Stimulated activated naive B cell treated with anti-CD40 and anti-IgM and Interleukin-4, amounts not matched to agents 10 μg/mL and 1 μg/mL and 100 μg/mL, for 72 hours (primary cell): ENCODE results near the gene IFIT3.
"Not testable (repeated sequence)": the region's sequence is repeated elsewhere in the genome, so short reads cannot be mapped to it uniquely, and the experiment has no call there.

Experiments
- ATAC-seq, 2 donors: fragments of 150-1000 bp; cut with Tn5 transposase; replicated peaks; 2 replicates each; pipeline ENCODE4 v1.10.0; 2021; ENCODE audit warnings: moderate library complexity in 1 of 2
- DNase-seq: peaks from one replicate; pipeline ENCODE4 v3.0.0; 2021
- H3K27ac Mint-ChIP-seq: one replicate; pipeline ENCODE4 v1.8.0; 2022; ENCODE audit warnings: mild to moderate bottlenecking, mixed read lengths
- H3K27me3 Mint-ChIP-seq, 2 donors: one replicate each; pipeline ENCODE4 v1.8.0; 2022; ENCODE audit warnings: mixed read lengths in 2 of 2
- H3K36me3 Mint-ChIP-seq, 2 donors: one replicate each; pipeline ENCODE4 v1.8.0; 2022; ENCODE audit warnings: mixed read lengths in 2 of 2, mild to moderate bottlenecking in 1 of 2
- H3K4me1 Mint-ChIP-seq, 2 donors: one replicate each; pipeline ENCODE4 v1.8.0; 2022; ENCODE audit warnings: mixed read lengths in 2 of 2, mild to moderate bottlenecking in 1 of 2
- H3K4me3 Mint-ChIP-seq, 2 donors: one replicate each; pipeline ENCODE4 v1.8.0; 2022; ENCODE audit warnings: mild to moderate bottlenecking in 2 of 2, mixed read lengths in 2 of 2, moderate library complexity in 1 of 2
- H3K9me3 Mint-ChIP-seq, 2 donors: one replicate each; pipeline ENCODE4 v1.8.0; 2022; ENCODE audit warnings: mixed read lengths in 2 of 2, mild to moderate bottlenecking in 1 of 2

IFIT3 gene

GRCh38 chr10:89308736-89309135 lies 19.1 kb upstream of the IFIT3 start:
- Mint-ChIP-seq H3K36me3 (peaks cover 10 to 28% of the 10 kb centered on the region in 2 donors), H3K27me3 (no peaks in the 10 kb centered on the region), H3K4me3 (no peak overlapping the region), H3K27ac (no peak overlapping the region), H3K4me1 (peaks cover 7 to 16% of the 10 kb centered on the region in 2 donors), H3K9me3 (no peaks in the 10 kb centered on the region)
- DNase-seq (no peak), ATAC-seq (no peak)

GRCh38 chr10:89309156-89310055 lies 18.4 kb upstream of the IFIT3 start:
- ATAC-seq (no peak), DNase-seq (no peak)
- H3K9me3 Mint-ChIP-seq, result no peaks in the 10 kb centered on the region
- H3K4me1 Mint-ChIP-seq, result peaks cover 4 to 9% of the 10 kb centered on the region in 2 donors
- no peaks in the 10 kb centered on the region for H3K27me3 Mint-ChIP-seq
- H3K4me3 Mint-ChIP-seq, result no peak overlapping the region
- no peak overlapping the region for H3K27ac Mint-ChIP-seq
- H3K36me3 Mint-ChIP-seq, result peaks cover 10 to 28% of the 10 kb centered on the region in 2 donors

GRCh38 chr10:89310056-89310893 lies 17.5 kb upstream of the IFIT3 start:
- Mint-ChIP-seq H3K27me3 (no peaks in the 10 kb centered on the region), H3K4me3 (no peak overlapping the region), H3K9me3 (no peaks in the 10 kb centered on the region), H3K4me1 (peaks cover 4 to 5% of the 10 kb centered on the region in 2 donors), H3K27ac (no peak overlapping the region), H3K36me3 (peaks cover 10 to 28% of the 10 kb centered on the region in 2 donors)
- ATAC-seq (peak in 1 of 2 donors; percentile 68), DNase-seq (no peak)

GRCh38 chr10:89312973-89313372 lies 14.8 kb upstream of the IFIT3 start:
- peaks cover 1 to 14% of the 10 kb centered on the region in 2 donors for H3K36me3 Mint-ChIP-seq
- no peak for ATAC-seq
- no peaks in the 10 kb centered on the region for H3K27me3 Mint-ChIP-seq
- no peak for DNase-seq
- peaks cover 0 to 5% of the 10 kb centered on the region in 2 donors for H3K9me3 Mint-ChIP-seq
- no peak overlapping the region for H3K4me3 Mint-ChIP-seq
- H3K4me1 Mint-ChIP-seq, result peaks cover 4 to 5% of the 10 kb centered on the region in 2 donors
- no peak overlapping the region for H3K27ac Mint-ChIP-seq

DNA sequence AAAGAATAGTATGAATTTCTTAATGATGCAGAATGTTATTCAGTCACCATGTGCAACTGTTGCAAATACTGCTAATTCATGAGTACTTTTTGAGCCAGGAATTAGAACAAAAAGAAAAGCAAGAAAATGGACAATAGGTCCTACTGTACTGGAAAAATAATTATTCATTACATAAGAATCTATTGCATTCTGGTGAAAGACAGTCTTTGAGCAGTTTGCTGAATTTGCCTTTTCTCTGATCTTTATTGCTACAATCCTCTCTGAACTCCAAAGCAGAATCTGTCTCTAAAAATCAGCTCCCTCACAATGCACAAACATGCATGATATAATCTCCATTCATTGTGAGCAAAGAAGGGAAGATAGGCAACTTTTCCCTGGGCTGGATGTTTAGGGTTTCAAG lies 13.1 kb upstream of the IFIT3 start:
- no peaks in the 10 kb centered on the region for H3K27me3 Mint-ChIP-seq
- DNase-seq (no peak), ATAC-seq (no peak)
- H3K36me3 Mint-ChIP-seq, result peaks cover 0 to 5% of the 10 kb centered on the region in 2 donors
- H3K4me1 Mint-ChIP-seq, result peaks cover 4 to 5% of the 10 kb centered on the region in 2 donors
- H3K4me3 Mint-ChIP-seq, result no peak overlapping the region
- H3K27ac Mint-ChIP-seq, result no peak overlapping the region
- peaks cover 2 to 5% of the 10 kb centered on the region in 2 donors for H3K9me3 Mint-ChIP-seq

DNA sequence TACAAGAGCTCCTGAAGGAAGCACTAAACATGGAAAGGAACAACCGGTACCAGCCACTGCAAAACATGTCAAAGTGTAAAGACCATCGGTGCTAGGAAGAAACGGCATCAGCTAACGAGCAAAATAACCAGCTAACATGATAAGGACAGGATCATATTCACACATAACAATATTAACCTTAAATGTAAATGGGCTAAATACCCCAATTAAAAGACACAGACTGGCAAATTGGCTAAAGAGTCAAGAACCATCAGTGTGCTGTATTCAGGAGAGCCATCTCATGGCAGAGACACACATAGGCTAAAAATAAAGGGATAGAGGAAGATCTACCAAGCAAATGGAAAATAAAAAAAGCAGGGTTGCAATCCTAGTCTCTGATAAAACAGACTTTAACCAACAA lies 9.8 kb upstream of the IFIT3 start:
- not testable (repeated sequence) for H3K4me1 Mint-ChIP-seq, H3K36me3 Mint-ChIP-seq, DNase-seq, H3K9me3 Mint-ChIP-seq, ATAC-seq, H3K27me3 Mint-ChIP-seq, H3K27ac Mint-ChIP-seq, H3K4me3 Mint-ChIP-seq

- H3K36me3 Mint-ChIP-seq, H3K27ac Mint-ChIP-seq, H3K4me3 Mint-ChIP-seq, H3K27me3 Mint-ChIP-seq, DNase-seq, H3K9me3 Mint-ChIP-seq, ATAC-seq: not testable (repeated sequence)
- H3K4me1 Mint-ChIP-seq, result peaks cover 13% of the 10 kb centered on the region in 2 donors
Observed at GRCh38 chr10:89325081-89325480, 2.7 kb upstream of the IFIT3 start.

DNA sequence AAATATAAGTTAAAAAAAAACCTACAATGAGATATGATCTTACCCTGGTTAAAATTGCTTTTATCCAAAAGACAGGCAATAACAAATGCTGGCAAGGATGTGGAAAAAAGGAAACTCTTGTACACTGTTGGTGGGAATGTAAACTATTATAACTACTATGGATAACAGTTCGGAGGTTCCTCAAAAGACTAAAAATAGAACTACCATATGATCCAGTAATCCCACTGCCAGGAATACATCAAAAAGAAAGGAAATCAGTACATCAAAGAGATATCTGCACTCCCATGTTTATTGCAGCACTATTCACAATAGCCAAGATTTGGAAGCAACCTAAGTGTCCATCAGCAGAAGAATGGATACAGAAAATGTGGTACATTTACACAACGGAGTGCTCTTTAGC lies 1.9 kb upstream of the IFIT3 start:
- not testable (repeated sequence) for H3K27ac Mint-ChIP-seq, H3K27me3 Mint-ChIP-seq, H3K4me3 Mint-ChIP-seq, H3K36me3 Mint-ChIP-seq, H3K9me3 Mint-ChIP-seq, DNase-seq, ATAC-seq
- H3K4me1 Mint-ChIP-seq, result peaks cover 15 to 19% of the 10 kb centered on the region in 2 donors

GRCh38 chr10:89329151-89329550 lies 1.4 kb downstream of the IFIT3 start:
- H3K9me3 Mint-ChIP-seq, result peaks cover 0 to 2% of the 10 kb centered on the region in 2 donors
- ATAC-seq (no peak), DNase-seq (no peak)
- no peaks in the 10 kb centered on the region for H3K27me3 Mint-ChIP-seq
- peaks cover 29 to 44% of the 10 kb centered on the region in 2 donors for H3K4me1 Mint-ChIP-seq
- H3K36me3 Mint-ChIP-seq, result no peaks in the 10 kb centered on the region
- H3K27ac Mint-ChIP-seq, result peak overlapping the region; percentile 66
- no peak overlapping the region for H3K4me3 Mint-ChIP-seq

DNA sequence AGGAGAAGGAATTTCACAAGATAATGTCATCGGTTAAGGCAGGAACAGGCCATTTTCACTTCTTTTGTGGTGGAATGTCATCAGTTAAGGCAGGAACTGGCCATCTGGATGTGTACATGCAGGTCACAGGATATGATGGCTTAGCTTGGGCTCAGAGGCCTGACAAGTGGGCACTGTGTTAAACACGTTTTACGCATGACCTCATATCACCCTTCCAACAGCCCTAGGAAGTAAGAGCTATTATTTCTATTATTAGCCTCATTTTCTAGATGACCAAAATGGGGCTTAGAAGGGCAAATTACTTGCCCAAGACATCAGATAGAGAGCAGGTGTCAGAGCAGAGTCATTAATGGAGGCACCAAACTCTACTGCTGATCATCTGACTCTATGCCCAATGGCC lies 2.2 kb downstream of the IFIT3 start:
- H3K36me3 Mint-ChIP-seq, H3K9me3 Mint-ChIP-seq, H3K4me3 Mint-ChIP-seq, DNase-seq, H3K27ac Mint-ChIP-seq, ATAC-seq, H3K27me3 Mint-ChIP-seq: not testable (repeated sequence)
- peaks cover 29 to 44% of the 10 kb centered on the region in 2 donors for H3K4me1 Mint-ChIP-seq

- Mint-ChIP-seq H3K9me3 (no peaks in the 10 kb centered on the region), H3K36me3 (no peaks in the 10 kb centered on the region), H3K4me3 (no peak overlapping the region), H3K27me3 (no peaks in the 10 kb centered on the region), H3K4me1 (peaks cover 29 to 44% of the 10 kb centered on the region in 2 donors), H3K27ac (no peak overlapping the region)
- DNase-seq (no peak), ATAC-seq (no peak)
Observed at GRCh38 chr10:89330537-89331212, 2.9 kb downstream of the IFIT3 start.

GRCh38 chr10:89331487-89332122 lies 3.8 kb downstream of the IFIT3 start:
- not testable (repeated sequence) for DNase-seq, H3K36me3 Mint-ChIP-seq, H3K9me3 Mint-ChIP-seq, H3K27me3 Mint-ChIP-seq, ATAC-seq
- peak overlapping the region; percentile 89 for H3K27ac Mint-ChIP-seq
- H3K4me3 Mint-ChIP-seq, result peak overlapping the region; percentile 74 to 81
- H3K4me1 Mint-ChIP-seq, result peaks cover 29 to 44% of the 10 kb centered on the region in 2 donors

GRCh38 chr10:89332123-89332633 lies 4.4 kb downstream of the IFIT3 start:
- ATAC-seq (peak; percentile 57 to 60), DNase-seq (no peak)
- peak overlapping the region; percentile 74 to 81 for H3K4me3 Mint-ChIP-seq
- no peaks in the 10 kb centered on the region for H3K27me3 Mint-ChIP-seq
- peak overlapping the region; percentile 89 for H3K27ac Mint-ChIP-seq
- H3K4me1 Mint-ChIP-seq, result peaks cover 25 to 44% of the 10 kb centered on the region in 2 donors
- H3K36me3 Mint-ChIP-seq, result no peaks in the 10 kb centered on the region
- H3K9me3 Mint-ChIP-seq, result no peaks in the 10 kb centered on the region
